Psoas muscle (tissue), 8 donors: ENCODE measurements around the gene LAMB3. TPM values are rescaled to one million over a fixed set of nuclear protein-coding genes. Genes with fewer than 3 reads are reported as not detected.

Experiments used
- ATAC-seq, 4 donors: fragments of 200-7000 bp; cut with Tn5 transposase; one replicate each; pipeline ENCODE4 v1.9.1; 2020; ENCODE audit warnings: moderate library complexity in 3 of 4, mild to moderate bottlenecking in 2 of 4
- DNase-seq, 2 donors: peaks; one replicate each; pipeline ENCODE4 v3.0.0-alpha.2; 2020
- H3K27ac ChIP-seq: fragments of 200-600 bp; one replicate; pipeline ENCODE4 v1.8.0; 2022
- H3K27me3 ChIP-seq, 3 donors: fragments of 200-600 bp in 1 of 3; one replicate each; pipeline versions ENCODE4 v1.6.1 to v1.8.0; 2013 to 2022; ENCODE audit warnings: low read length in 2 of 3, mild to moderate bottlenecking in 2 of 3, moderate library complexity in 1 of 3; ENCODE audit not compliant: insufficient read depth in 3 of 3
- H3K36me3 ChIP-seq, 2 donors: fragments of 200-600 bp in 1 of 2; one replicate each; pipeline versions ENCODE4 v1.6.1 to v1.8.0; 2013 to 2022; ENCODE audit warnings: low read depth in 1 of 2, mild to moderate bottlenecking in 1 of 2, moderate library complexity in 1 of 2; ENCODE audit not compliant: insufficient read depth in 1 of 2
- H3K4me1 ChIP-seq: fragments of 200-600 bp; one replicate; pipeline ENCODE4 v1.8.0; 2022
- H3K4me3 ChIP-seq: fragments of 200-600 bp; one replicate; pipeline ENCODE4 v1.8.0; 2022; ENCODE audit warnings: mild to moderate bottlenecking
- H3K9me3 ChIP-seq: fragments of 200-600 bp; one replicate; pipeline ENCODE4 v1.8.0; 2022
- WGBS, 3 donors: extraction: QIAGEN DNeasy Blood & Tissue Kit; methylation state at CpG; one replicate each; pipeline versions ENCODE4 v1.1.6 to v1.1.7; 2013; 5-methylcytosine and 5-hydroxymethylcytosine counted together
- intact Hi-C, 2 donors: fragments of 100-400 bp; cut with DNase I; formaldehyde crosslinking; loops; one replicate each; pipeline versions ENCODE4 v1.11.0 to v1.14.2; 2022
- polyA plus RNA-seq, 3 donors: library from polyadenylated mRNA; stranded (reverse); fragments of 200-250 nt; gene quantifications; one replicate each; pipeline ENCODE4 v1.2.3, GENCODE V29; 2013
- total RNA-seq, 4 donors: library from RNA; stranded (reverse); fragmentation: NEBNext Ultra II Directional in 2 of 4; extraction: Animal tissue kit (Norgen Biotek cat#: 25700) in 2 of 4; gene quantifications; one replicate each; pipeline versions ENCODE4 v1.2.1 to v1.2.4, GENCODE V29; 2021 to 2023
- TF ChIP-seq, protein P1 (sequence below): fragments of 200-600 bp; IDR thresholded peaks from one replicate; pipeline ENCODE4 v1.8.0; 2022; ENCODE audit warnings: antibody characterized with exemption
- donor health status: healthy with polysubstance abuse.
- donor health status: DM: no; HTN: no; CAD: no; lungs with moderate emphysema.
- donor health status: Bipolar disorder and iron deficiency.
- donor health status: healthy.
- donor health status: DM: yes; HTN: yes; CAD: no.
- donor health status: DM: no; HTN: no; CAD: no.
- donor health status: DM: no; HTN: no; CAD: no.
- donor health status: DM: yes; HTN: yes; CAD: no.

Gene LAMB3
- total and polyA plus RNA-seq, 7 donors, result 0.88 to 2.7 (median 2.0) TPM

DNA sequence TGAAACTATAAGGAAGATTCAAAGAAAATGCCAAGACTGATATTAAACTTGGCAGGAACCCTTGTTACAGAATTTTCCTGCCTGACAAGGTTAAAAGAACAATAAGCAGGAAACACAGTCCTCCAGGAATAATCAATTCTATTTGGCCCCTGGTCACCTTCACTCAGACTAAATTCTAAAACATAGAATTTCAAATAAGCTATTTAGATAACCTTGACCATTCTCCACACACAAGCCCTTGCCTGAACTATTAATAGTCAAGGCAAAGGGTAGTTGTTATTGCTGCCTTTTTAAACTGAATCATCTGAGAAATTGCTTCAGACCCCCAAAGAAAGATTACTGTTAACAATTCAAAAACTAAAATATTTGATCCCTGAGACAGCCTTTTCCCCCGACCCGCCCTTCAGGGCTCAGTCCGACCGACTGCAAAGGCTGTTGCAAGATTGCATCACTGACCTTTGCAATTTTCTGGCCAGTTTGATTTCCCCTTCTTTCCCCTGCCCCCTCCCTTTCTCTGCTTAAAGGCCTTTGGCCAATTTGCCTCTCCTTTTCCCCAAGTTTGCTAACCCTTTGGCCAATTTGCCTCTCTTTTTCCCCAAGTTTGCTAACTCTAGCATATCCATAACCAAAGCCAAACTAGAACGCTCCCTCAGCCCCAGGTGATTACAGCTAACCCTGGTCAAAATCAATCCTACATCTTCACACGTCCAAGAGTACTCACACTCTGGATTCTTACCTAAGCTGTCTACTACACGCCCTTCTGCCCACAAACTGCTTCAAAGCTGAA lies 21.6 kb upstream of the LAMB3 start:
- DNase-seq, result peak; percentile 64 to 79
- TF ChIP-seq, protein P1, sequence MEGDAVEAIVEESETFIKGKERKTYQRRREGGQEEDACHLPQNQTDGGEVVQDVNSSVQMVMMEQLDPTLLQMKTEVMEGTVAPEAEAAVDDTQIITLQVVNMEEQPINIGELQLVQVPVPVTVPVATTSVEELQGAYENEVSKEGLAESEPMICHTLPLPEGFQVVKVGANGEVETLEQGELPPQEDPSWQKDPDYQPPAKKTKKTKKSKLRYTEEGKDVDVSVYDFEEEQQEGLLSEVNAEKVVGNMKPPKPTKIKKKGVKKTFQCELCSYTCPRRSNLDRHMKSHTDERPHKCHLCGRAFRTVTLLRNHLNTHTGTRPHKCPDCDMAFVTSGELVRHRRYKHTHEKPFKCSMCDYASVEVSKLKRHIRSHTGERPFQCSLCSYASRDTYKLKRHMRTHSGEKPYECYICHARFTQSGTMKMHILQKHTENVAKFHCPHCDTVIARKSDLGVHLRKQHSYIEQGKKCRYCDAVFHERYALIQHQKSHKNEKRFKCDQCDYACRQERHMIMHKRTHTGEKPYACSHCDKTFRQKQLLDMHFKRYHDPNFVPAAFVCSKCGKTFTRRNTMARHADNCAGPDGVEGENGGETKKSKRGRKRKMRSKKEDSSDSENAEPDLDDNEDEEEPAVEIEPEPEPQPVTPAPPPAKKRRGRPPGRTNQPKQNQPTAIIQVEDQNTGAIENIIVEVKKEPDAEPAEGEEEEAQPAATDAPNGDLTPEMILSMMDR, result no peak
- peak in 1 of 4 donors; percentile 35 for ATAC-seq
- intact Hi-C loops, result no loop called here
- H3K9me3 ChIP-seq, result no peaks in the 10 kb centered on the region
- H3K27me3 ChIP-seq, result no peaks in the 10 kb centered on the region
- 17 to 30% (median 17%) methylated on average over 7 of the region's 7 CpGs for WGBS, 3 donors
- peak overlapping the region; percentile 89 for H3K27ac ChIP-seq
- H3K36me3 ChIP-seq, result no peaks in the 10 kb centered on the region
- H3K4me3 ChIP-seq, result peak overlapping the region; percentile 72
- peaks cover 39% of the 10 kb centered on the region for H3K4me1 ChIP-seq

DNA sequence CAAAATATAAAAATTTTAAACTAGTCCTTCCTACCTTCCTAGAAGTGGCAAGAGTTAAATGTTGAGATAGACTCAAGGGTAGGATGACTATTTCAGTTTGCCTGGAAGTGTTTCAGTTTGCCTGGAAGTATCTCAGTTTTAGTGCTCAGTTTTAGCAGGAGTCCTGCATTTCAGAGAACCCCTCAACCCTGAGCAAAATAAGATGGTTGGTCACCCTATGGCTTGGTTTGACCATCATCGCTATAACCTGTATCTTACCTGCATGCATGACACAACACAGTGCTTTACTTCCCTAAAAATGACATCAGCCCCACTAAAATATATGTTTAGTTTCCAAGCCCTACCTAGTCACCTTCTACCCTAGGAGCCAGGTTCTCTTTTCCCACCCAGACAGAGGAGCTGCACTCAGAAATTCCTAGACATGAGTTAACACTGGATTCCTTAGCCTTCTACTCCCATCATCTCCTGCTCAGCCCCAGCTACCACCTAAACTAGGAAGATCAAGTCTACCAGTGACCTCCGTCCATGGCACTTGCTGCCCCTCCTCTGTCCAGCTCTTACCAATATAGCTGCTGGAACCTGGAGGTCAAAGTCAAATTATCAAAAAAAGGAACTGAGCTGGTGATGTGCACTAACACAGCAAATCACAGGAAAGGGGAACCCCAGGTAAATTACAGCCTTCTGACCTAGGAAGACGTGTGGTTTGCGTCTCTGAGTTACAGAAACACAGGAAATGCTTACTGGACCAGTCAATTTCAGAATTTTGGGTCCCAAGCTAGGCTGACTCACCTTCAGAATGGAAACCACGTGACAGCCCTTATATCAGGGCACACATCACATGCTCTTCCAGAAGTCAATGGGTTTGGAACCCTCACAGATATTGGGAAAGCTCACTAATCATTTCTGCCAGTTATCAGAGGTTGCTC lies 20.7 kb upstream of the LAMB3 start:
- intact Hi-C loops, result no loop called here
- TF ChIP-seq, protein P1, result no peak
- ATAC-seq (no peak), DNase-seq (no peak)
- Histone ChIP-seq H3K4me1 (peaks cover 39% of the 10 kb centered on the region), H3K36me3 (no peaks in the 10 kb centered on the region), H3K9me3 (no peaks in the 10 kb centered on the region), H3K27ac (peak overlapping the region; percentile 89), H3K4me3 (peak overlapping the region; percentile 72), H3K27me3 (no peaks in the 10 kb centered on the region)
- WGBS, 3 donors, result 44 to 55% (median 55%) methylated on average over 5 of the region's 5 CpGs

DNA sequence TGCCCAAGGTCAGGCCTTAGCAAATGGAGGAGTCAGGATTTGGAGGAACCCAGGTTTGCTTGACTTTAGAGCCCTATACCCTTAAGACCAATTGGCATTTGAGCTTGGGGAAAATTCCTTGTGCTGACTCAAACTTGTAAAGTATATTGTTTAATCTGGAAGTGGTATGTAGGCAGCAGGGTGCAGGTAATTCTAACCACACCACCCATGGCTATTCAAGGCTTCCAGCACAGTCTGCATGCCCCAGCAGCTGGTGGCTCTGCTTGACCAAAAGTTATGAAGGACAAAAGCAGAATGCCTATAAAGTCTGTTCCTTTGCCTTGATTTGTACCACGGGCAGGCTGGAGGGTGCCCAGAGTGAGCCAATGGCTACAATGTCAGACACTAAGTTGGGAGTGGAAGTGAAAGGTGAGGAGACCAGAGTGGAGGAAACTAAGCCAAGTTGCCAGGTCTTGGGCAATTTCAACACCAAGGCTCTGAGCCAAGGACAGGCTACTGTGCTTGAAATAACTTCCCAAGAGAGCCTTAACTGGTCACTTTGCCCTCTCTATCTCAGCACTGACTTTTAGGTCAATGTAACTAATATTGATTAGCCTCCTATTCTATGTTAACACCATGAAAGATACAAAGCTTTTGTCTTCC lies 18.3 kb upstream of the LAMB3 start:
- peak overlapping the region; percentile 89 for H3K27ac ChIP-seq
- ATAC-seq, result peak; percentile 71 to 74 (median 72)
- peak overlapping the region; percentile 9 for H3K4me3 ChIP-seq

DNA sequence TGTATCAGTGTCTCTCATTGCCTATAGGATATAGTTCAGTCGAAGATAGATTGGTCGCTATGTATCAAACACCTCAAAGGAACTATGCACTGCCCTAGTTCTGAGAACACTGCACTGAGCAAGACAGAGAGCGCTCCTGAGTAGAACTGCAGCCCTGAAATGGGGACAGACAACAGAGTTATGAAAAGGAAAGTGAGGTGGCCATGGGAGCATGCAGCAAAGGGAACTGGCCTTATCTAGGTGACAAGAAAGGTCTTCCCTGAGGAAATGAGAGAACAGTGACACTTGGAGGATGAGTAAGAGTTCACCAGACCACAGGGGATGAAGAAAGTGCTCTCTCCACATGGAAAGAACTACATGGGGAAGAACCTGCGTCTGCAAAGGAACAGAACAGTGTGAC lies 15.5 kb upstream of the LAMB3 start:
- intact Hi-C loops, result no loop called here
- Histone ChIP-seq H3K27ac (no peak overlapping the region), H3K9me3 (no peaks in the 10 kb centered on the region), H3K27me3 (no peaks in the 10 kb centered on the region), H3K4me1 (peaks cover 25% of the 10 kb centered on the region), H3K36me3 (no peaks in the 10 kb centered on the region), H3K4me3 (no peak overlapping the region)
- TF ChIP-seq, protein P1, result no peak
- WGBS, 3 donors, result 88 to 93% (median 89%) methylated on average over 4 of the region's 4 CpGs
- DNase-seq (no peak), ATAC-seq (peak in 1 of 4 donors; percentile 25)

More for the DNA sequence above, 18.3 kb upstream of the LAMB3 start:
- Histone ChIP-seq H3K27me3 (no peaks in the 10 kb centered on the region), H3K9me3 (no peaks in the 10 kb centered on the region), H3K36me3 (no peaks in the 10 kb centered on the region), H3K4me1 (peaks cover 39% of the 10 kb centered on the region)
- 17 to 45% (median 29%) methylated on average over 1 of the region's 1 CpG for WGBS, 3 donors
- intact Hi-C loops, result no loop called here
- TF ChIP-seq, protein P1, result no peak
- DNase-seq, result peak; percentile 65 to 86
